Adrenal gland (tissue), 5 donors: ENCODE measurements around the gene PHACTR3.

Experiments
- CTCF ChIP-seq, 6 experiments: fragments of 450-650 bp in 4 of 6; fragments of 200-600 bp in 2 of 6; sonication (generic) in 1 of 6; IDR thresholded peaks; 1 replicate in 5 of 6; 2 replicates in 1 of 6; pipeline versions ENCODE4 v1.5.1 to v1.8.0; 2016 to 2021; ENCODE audit warnings: antibody characterized with exemption in 6 of 6, mild to moderate bottlenecking in 2 of 6, moderate library complexity in 1 of 6
- POLR2A ChIP-seq, 2 donors: fragments of 450-650 bp; IDR thresholded peaks; one replicate each; pipeline ENCODE4 v1.6.1; 2017; ENCODE audit warnings: antibody characterized with exemption in 2 of 2, mild to moderate bottlenecking in 2 of 2, moderate library complexity in 1 of 2
- donor health status: DM: no; HTN: no; CAD: no.

DNA sequence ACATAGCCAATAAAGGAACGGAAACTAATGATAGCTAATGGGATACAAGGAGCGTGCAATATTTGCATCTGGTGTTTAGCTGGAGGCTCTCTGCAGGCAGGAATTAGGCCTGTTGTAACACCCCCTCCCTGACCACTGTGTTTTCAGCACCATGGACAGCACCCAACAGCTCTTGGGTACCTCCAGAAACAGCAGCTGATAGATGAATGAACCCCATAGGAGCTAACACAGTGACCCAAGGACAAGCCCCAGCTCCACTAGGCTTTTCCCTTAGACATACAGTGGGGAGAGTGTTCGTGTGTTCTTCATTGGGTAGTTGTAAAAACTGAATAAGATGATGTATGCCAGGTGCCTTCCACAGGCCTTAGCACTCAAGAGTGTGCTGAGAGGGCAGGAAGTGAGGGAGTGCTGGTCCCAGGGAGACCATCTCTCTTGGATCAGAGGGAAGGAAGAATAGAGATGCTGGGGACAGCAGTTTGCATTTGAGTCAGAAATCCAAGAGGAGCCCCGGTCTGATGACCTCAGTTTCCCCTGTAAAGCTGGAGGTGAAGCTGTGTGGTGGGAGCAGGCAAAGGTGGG, 161.3 kb downstream of the PHACTR3 start:
- TF ChIP-seq CTCF (IDR thresholded peaks at IDR 0.05) = no peak
- TF ChIP-seq POLR2A (IDR thresholded peaks at IDR 0.05) = no peak
